Neutrophil (primary cell): ENCODE results near the gene CDH1.

Experiments used
- H3K27ac ChIP-seq: fragments of 200-600 bp; sonication (generic); 2 replicates; pipeline ENCODE4 v1.5.1; 2016; ENCODE audit warnings: mild to moderate bottlenecking, moderate library complexity
- H3K27me3 ChIP-seq: fragments of 200-600 bp; sonication (generic); 2 replicates; pipeline ENCODE4 v1.6.0; 2016; ENCODE audit warnings: mild to moderate bottlenecking
- H3K36me3 ChIP-seq: fragments of 200-600 bp; sonication (generic); 2 replicates; pipeline ENCODE4 v1.5.1; 2017
- H3K4me1 ChIP-seq, 2 experiments: fragments of 200-600 bp in 1 of 2; sonication (generic) in 1 of 2; 1 replicate in 1 of 2; 2 replicates in 1 of 2; pipeline versions ENCODE4 v1.5.1 to v1.6.1; 2013 to 2016; ENCODE audit warnings: low read depth in 1 of 2, low read length in 1 of 2, mild to moderate bottlenecking in 1 of 2, moderate library complexity in 1 of 2; ENCODE audit not compliant: control insufficient read depth in 1 of 2, insufficient read depth in 1 of 2
- H3K4me3 ChIP-seq, 2 experiments: fragments of 200-600 bp in 1 of 2; sonication (generic) in 1 of 2; 1 replicate in 1 of 2; 2 replicates in 1 of 2; pipeline ENCODE4 v1.5.1; 2013 to 2016; ENCODE audit warnings: low read depth in 1 of 2, low read length in 1 of 2, mild to moderate bottlenecking in 1 of 2, moderate library complexity in 1 of 2
- H3K9me3 ChIP-seq: fragments of 200-600 bp; sonication (generic); 2 replicates; pipeline ENCODE4 v1.5.1; 2016
- CTCF ChIP-seq: fragments of 200-600 bp; sonication (generic); IDR thresholded peaks from 2 replicates; pipeline ENCODE4 v1.5.1; 2016; ENCODE audit warnings: antibody characterized with exemption

CDH1 gene

GRCh38 chr16:68719993-68720489, 17.1 kb upstream of the CDH1 start:
- Histone ChIP-seq H3K9me3 (no peaks in the 10 kb centered on the region), H3K36me3 (no peaks in the 10 kb centered on the region), H3K27ac (no peak overlapping the region), H3K27me3 (no peaks in the 10 kb centered on the region), H3K4me1 (no peaks in the 10 kb centered on the region), H3K4me3 (no peak overlapping the region)
- TF ChIP-seq CTCF, result no peak

- Histone ChIP-seq H3K27me3 (no peaks in the 10 kb centered on the region), H3K4me3 (no peak overlapping the region), H3K36me3 (no peaks in the 10 kb centered on the region), H3K4me1 (no peaks in the 10 kb centered on the region), H3K27ac (no peak overlapping the region), H3K9me3 (no peaks in the 10 kb centered on the region)
- no peak for TF ChIP-seq CTCF
These were observed 14.7 kb upstream of the CDH1 start for GRCh38 chr16:68722119-68723024.

- Histone ChIP-seq H3K27me3 (no peaks in the 10 kb centered on the region), H3K27ac (no peak overlapping the region), H3K4me1 (no peaks in the 10 kb centered on the region), H3K36me3 (no peaks in the 10 kb centered on the region), H3K4me3 (no peak overlapping the region), H3K9me3 (no peaks in the 10 kb centered on the region)
- TF ChIP-seq CTCF, result no peak
These were observed 12.3 kb upstream of the CDH1 start for GRCh38 chr16:68724797-68725196.

- Histone ChIP-seq H3K4me3 (no peak overlapping the region), H3K9me3 (no peaks in the 10 kb centered on the region), H3K36me3 (no peaks in the 10 kb centered on the region), H3K27me3 (no peaks in the 10 kb centered on the region), H3K27ac (no peak overlapping the region), H3K4me1 (no peaks in the 10 kb centered on the region)
- no peak for TF ChIP-seq CTCF
These were observed 8.6 kb upstream of the CDH1 start for GRCh38 chr16:68728523-68728922.

GRCh38 chr16:68731637-68732036, 5.5 kb upstream of the CDH1 start:
- H3K27ac ChIP-seq, result no peak overlapping the region

More at GRCh38 chr16:68731637-68732036, 5.5 kb upstream of the CDH1 start:
- no peaks in the 10 kb centered on the region for H3K4me1 ChIP-seq
- H3K36me3 ChIP-seq, result no peaks in the 10 kb centered on the region
- no peak for TF ChIP-seq CTCF
- H3K9me3 ChIP-seq, result no peaks in the 10 kb centered on the region
- no peak overlapping the region for H3K4me3 ChIP-seq
- H3K27me3 ChIP-seq, result peaks cover 23% of the 10 kb centered on the region
